Stomach smooth muscle (tissue), 2 donors: ENCODE data around the gene IL27RA.

Experiments
- H3K27ac ChIP-seq: one replicate; pipeline ENCODE4 v1.7.0; 2013; ENCODE audit warnings: mild to moderate bottlenecking, low read length, inconsistent platforms
- H3K27me3 ChIP-seq, 2 donors: one replicate each; pipeline ENCODE4 v1.7.0; 2013; ENCODE audit warnings: low read length in 2 of 2; ENCODE audit not compliant: insufficient read depth in 2 of 2, control insufficient read depth in 1 of 2
- H3K36me3 ChIP-seq, 2 donors: one replicate each; pipeline ENCODE4 v1.7.0; 2013; ENCODE audit warnings: low read length in 2 of 2; ENCODE audit not compliant: control insufficient read depth in 2 of 2, insufficient read depth in 2 of 2
- H3K4me1 ChIP-seq: one replicate; pipeline ENCODE4 v1.7.0; 2013; ENCODE audit warnings: low read length; ENCODE audit not compliant: control insufficient read depth, insufficient read depth
- H3K4me3 ChIP-seq, 2 donors: one replicate each; pipeline ENCODE4 v1.7.0; 2013; ENCODE audit warnings: low read length in 2 of 2
- H3K9ac ChIP-seq, 2 donors: one replicate each; pipeline ENCODE4 v1.7.0; 2013; ENCODE audit warnings: low read length in 2 of 2, mild to moderate bottlenecking in 1 of 2
- H3K9me3 ChIP-seq, 2 donors: one replicate each; pipeline ENCODE4 v1.7.0; 2013; ENCODE audit warnings: low read length in 2 of 2; ENCODE audit not compliant: control insufficient read depth in 2 of 2
- donor health status: healthy.
- donor health status: Pancreatic carcinoma.

The IL27RA gene

DNA sequence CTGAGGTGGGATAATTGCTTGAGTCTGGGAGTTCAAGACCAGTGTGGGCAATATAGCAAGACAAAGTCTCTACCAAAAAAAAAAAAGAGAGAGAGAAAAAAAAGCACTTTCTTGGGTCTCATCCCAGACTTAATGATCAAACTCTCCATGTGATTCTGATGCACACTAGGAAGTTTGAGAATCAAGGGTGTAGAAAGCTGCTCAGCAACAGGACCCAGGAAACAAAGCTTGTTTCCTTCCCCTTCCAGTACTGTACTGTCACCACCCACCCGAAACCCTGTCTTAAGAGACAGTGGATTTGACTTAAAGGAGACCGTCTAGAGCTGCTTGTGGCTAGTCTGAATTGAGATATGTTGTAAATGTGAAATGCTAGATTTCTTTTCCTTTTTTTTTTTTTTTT is 46.8 kb downstream of the IL27RA start:
- no peaks in the 10 kb centered on the region for H3K27me3 ChIP-seq
- H3K4me3 ChIP-seq: no peak overlapping the region
- H3K4me1 ChIP-seq: peaks cover 33% of the 10 kb centered on the region
- H3K36me3 ChIP-seq: no peaks in the 10 kb centered on the region
- no peaks in the 10 kb centered on the region for H3K9me3 ChIP-seq
- H3K9ac ChIP-seq: no peak overlapping the region
- H3K27ac ChIP-seq: no peak overlapping the region

DNA sequence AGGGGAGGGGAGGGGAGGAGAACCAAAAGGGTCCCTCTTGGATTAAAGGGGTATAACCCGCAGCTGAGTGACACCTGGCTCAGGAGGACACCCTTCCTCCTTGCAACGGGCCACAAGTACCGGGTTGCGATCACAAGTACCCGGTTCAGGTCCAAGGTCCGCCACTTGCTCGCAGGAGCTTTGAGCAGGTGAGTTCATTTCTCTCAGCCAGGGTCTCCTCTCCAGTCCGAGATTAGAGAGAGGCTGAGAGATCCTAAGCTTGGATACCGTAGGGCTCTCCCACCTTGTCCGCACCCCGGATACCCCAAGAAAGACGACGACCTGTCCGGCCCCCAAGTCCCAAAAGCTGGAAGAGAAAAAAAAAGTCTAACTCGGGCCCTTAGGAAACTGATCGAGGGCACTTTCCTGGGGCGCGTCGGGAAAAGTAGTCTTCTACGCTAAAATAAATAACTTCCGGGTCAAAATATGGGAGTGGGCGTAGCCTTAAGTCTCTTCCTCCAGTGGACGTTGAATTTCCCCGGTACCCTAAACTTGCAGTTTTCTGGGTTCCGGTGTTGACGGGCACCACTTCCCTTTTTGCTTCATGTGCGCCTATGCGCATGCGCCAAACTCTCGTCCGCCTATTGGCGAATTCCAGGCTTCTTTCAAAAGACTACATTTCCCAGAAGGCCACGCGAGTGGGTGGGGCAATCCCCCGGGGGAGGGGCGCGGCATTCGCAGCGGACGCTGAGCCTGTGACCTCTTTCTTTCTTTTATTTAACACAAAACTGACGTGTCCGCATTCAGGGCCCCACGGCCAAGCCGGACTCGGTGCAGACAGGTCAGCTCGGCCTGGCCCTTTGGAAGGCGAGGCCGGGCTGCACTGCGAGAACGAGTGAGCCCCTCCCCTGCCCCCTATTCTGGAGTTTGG is 49.6 kb downstream of the IL27RA start:
- no peaks in the 10 kb centered on the region for H3K27me3 ChIP-seq
- H3K36me3 ChIP-seq: no peaks in the 10 kb centered on the region
- H3K27ac ChIP-seq: peak overlapping the region; percentile 86
- H3K4me3 ChIP-seq: peak overlapping the region; percentile 89 to 95
- H3K9ac ChIP-seq: peak overlapping the region; percentile 96 to 97
- no peaks in the 10 kb centered on the region for H3K9me3 ChIP-seq
- peaks cover 16% of the 10 kb centered on the region for H3K4me1 ChIP-seq

DNA sequence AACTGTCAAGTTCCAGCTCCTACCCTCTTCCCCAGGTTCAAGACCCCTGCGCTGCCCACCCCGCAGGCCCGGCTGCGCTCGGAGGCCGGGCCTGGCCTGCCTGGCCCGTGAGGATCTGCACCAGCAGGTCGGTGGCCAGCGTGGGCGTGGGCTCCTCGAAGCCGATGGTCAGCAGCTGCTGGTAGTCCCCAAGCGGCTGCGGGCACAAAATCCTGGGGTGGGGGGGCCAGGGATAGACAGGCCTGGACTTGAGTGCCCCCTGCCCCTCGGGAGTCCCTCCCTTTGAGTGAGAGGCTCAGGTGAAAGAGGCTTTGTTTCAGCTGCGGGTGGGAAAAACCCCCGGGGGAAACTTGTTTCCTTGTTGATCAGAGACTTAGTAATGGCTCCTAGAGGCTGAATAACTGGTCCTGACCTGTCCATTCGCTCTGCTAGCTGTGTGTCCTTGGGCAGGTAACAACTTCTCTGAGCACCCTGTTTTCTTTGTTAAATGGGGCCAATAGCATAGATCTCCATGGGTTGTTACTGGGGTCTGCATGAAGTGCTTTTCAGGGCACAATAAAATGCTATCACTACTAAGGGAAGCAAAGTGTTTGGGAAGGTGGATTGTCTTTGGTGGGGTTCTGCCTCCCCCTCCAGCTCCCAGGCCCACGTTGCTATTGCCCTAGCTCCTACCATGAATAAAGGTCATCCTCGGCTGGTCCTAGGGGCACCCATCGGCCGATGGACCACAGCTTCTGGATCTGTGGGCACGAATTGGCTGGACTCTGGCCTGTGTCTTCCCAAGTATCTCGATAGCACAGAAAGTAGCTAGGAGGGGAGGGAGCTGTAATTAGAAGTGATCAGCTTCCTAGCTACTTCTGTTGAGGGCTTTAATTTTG is 50.5 kb downstream of the IL27RA start:
- peak overlapping the region; percentile 79 to 83 for H3K9ac ChIP-seq
- peaks cover 16% of the 10 kb centered on the region for H3K4me1 ChIP-seq
- peak overlapping the region; percentile 86 for H3K27ac ChIP-seq
- H3K36me3 ChIP-seq: no peaks in the 10 kb centered on the region
- H3K4me3 ChIP-seq: peak overlapping the region; percentile 89 to 93
- H3K9me3 ChIP-seq: no peaks in the 10 kb centered on the region
- H3K27me3 ChIP-seq: no peaks in the 10 kb centered on the region

- Histone ChIP-seq H3K4me3 (peak overlapping the region; percentile 89 to 93), H3K27ac (no peak overlapping the region), H3K36me3 (no peaks in the 10 kb centered on the region), H3K9me3 (no peaks in the 10 kb centered on the region), H3K27me3 (no peaks in the 10 kb centered on the region), H3K9ac (peak overlapping the region in 1 of 2 donors; percentile 79), H3K4me1 (peaks cover 16% of the 10 kb centered on the region)
These were observed 51.1 kb downstream of the IL27RA start for GRCh38 chr19:14082675-14082960.

GRCh38 chr19:14085309-14085995 is 53.9 kb downstream of the IL27RA start, which contains the start of gene C19orf67:
Gene C19orf67 (minus strand): TSS chr19:14085783. CDS start chr19:14085627, 156 bp downstream.
- Histone ChIP-seq H3K36me3 (peaks cover 5 to 6% of the 10 kb centered on the region in 2 donors), H3K4me3 (no peak within 1 kb of the TSS), H3K27ac (no peak within 1 kb of the TSS), H3K9me3 (no peaks in the 10 kb centered on the region), H3K4me1 (peaks cover 22% of the 10 kb centered on the region), H3K9ac (no peak within 1 kb of the TSS), H3K27me3 (no peaks in the 10 kb centered on the region)

DNA sequence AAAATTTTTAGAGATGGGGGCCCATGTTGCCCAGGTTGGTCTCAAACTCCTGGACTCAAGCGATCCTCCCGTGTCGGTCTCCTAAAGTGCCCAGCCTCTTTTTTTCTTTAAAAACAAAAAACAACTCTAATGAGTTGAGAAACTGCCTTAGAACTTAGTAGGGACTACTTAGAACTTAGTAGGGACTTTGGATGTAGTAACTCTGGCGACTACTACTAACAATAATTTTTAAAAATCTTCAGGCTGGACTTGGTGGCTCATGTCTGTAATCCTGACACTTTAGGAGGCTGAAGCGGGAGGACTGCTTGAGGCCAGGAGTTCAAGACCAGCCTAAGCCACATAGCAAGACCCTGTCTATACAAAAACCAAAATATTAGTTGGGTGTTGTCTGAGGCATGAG is 54.5 kb downstream of the IL27RA start:
- peaks cover 5 to 6% of the 10 kb centered on the region in 2 donors for H3K36me3 ChIP-seq
- no peaks in the 10 kb centered on the region for H3K27me3 ChIP-seq
- peaks cover 21% of the 10 kb centered on the region for H3K4me1 ChIP-seq
- H3K9ac ChIP-seq: no peak overlapping the region
- no peak overlapping the region for H3K27ac ChIP-seq
- H3K4me3 ChIP-seq: no peak overlapping the region
- H3K9me3 ChIP-seq: no peaks in the 10 kb centered on the region

- Histone ChIP-seq H3K27ac (no peak overlapping the region), H3K36me3 (peaks cover 5 to 8% of the 10 kb centered on the region in 2 donors), H3K4me1 (peaks cover 14% of the 10 kb centered on the region), H3K9ac (peak overlapping the region; percentile 45 to 58), H3K9me3 (peaks cover 2 to 6% of the 10 kb centered on the region in 2 donors), H3K4me3 (peak overlapping the region; percentile 60 to 69), H3K27me3 (no peaks in the 10 kb centered on the region)
These were observed 57.3 kb downstream of the IL27RA start for GRCh38 chr19:14088634-14089411.

DNA sequence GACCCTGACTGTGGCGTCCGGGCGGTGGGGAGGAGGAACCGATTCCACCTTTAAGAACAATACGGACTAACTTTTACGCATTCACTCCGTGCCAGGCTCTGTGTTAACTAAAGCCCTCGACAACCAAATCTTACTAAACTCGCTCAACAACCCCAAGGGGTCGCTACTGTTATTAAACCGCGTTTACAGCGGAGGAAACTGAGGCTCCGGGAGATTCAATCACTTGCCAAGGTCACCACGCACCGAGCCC is 57.8 kb downstream of the IL27RA start:
- H3K4me3 ChIP-seq: peak overlapping the region; percentile 60 to 69
- H3K27ac ChIP-seq: no peak overlapping the region
- peak overlapping the region; percentile 45 to 58 for H3K9ac ChIP-seq
- H3K27me3 ChIP-seq: no peaks in the 10 kb centered on the region
- H3K9me3 ChIP-seq: peaks cover 2 to 6% of the 10 kb centered on the region in 2 donors
- peaks cover 5 to 8% of the 10 kb centered on the region in 2 donors for H3K36me3 ChIP-seq
- peaks cover 14% of the 10 kb centered on the region for H3K4me1 ChIP-seq

- H3K27me3 ChIP-seq: no peaks in the 10 kb centered on the region
- peaks cover 2 to 6% of the 10 kb centered on the region in 2 donors for H3K9me3 ChIP-seq
- H3K4me1 ChIP-seq: peaks cover 14% of the 10 kb centered on the region
- H3K9ac ChIP-seq: peak overlapping the region in 1 of 2 donors; percentile 45
- H3K4me3 ChIP-seq: peak overlapping the region; percentile 60 to 71
- H3K36me3 ChIP-seq: peaks cover 5 to 8% of the 10 kb centered on the region in 2 donors
- no peak overlapping the region for H3K27ac ChIP-seq
These were observed 58.3 kb downstream of the IL27RA start for GRCh38 chr19:14089662-14090508.
